HepG2 (cell line): Measurements from ENCODE around the gene MYO3A. TPM values are rescaled to one million over a fixed set of nuclear protein-coding genes. Genes with fewer than 3 reads are reported as not detected.

ENCODE experiments used
- ATAC-seq: fragments of 200-7000 bp; cut with Tn5 transposase; 3 replicates; pipeline ENCODE4 v1.9.1; 2020; ENCODE audit warnings: mild to moderate bottlenecking, moderate library complexity
- BruUV-seq: library from RNA; stranded (reverse); fragments of 400-500 nt; replicated peaks from 2 replicates; lab custom pipeline; 2021; lab: Mats Ljungman, UMichigan
- CTCF ChIA-PET: fragments of 300-600 bp; formaldehyde crosslinking; extraction: SDS; loops from one replicate; lab custom pipeline; 2021; ENCODE audit warnings: low total read pairs, inconsistent platforms, low intra/inter-chr PET ratio; lab: Yijun Ruan, JAX
- POLR2A ChIA-PET: fragments of 350-600 bp; sonication (Branson Sonifier 250); formaldehyde crosslinking; loops from one replicate; lab custom pipeline; 2020; ENCODE audit warnings: antibody characterized with exemption, inconsistent platforms; lab: Yijun Ruan, JAX
- DNase-seq: peaks from one replicate; pipeline ENCODE4 v3.0.0-alpha.2; 2015; ENCODE audit warnings: low spot score
- FAIRE-seq: peaks from 3 replicates; lab custom pipeline; 2011; peaks lifted over from hg19 to GRCh38; lab: Jason Lieb, UNC
- H2AFZ ChIP-seq: one replicate; pipeline ENCODE4 v1.6.1; 2011; ENCODE audit warnings: low read length, inconsistent platforms
- H3K27ac ChIP-seq: fragments of 300-600 bp; 3 replicates; pipeline ENCODE4 v1.8.0; 2011; ENCODE audit warnings: mixed run types, mild to moderate bottlenecking, mixed read lengths, low read length, inconsistent platforms; ENCODE audit not compliant: insufficient read depth; ENCODE audit errors: extremely low read length
- H3K27me3 ChIP-seq, 2 experiments: fragments of 200-600 bp in 1 of 2; 2 replicates in 1 of 2; 3 replicates in 1 of 2; pipeline versions ENCODE4 v1.6.0 to v1.8.0; 2011; ENCODE audit warnings: low read length in 2 of 2, mild to moderate bottlenecking in 2 of 2, moderate library complexity in 2 of 2, inconsistent platforms in 1 of 2; ENCODE audit not compliant: insufficient read depth in 2 of 2, control insufficient read depth in 1 of 2
- H3K36me3 ChIP-seq, 2 experiments: fragments of 200-600 bp in 1 of 2; replicated peaks in 1 of 2; 2 replicates in 1 of 2; 3 replicates in 1 of 2; pipeline versions ENCODE4 v1.5.1 to v1.8.0; 2011; ENCODE audit warnings: low read length in 2 of 2, inconsistent platforms in 1 of 2; ENCODE audit not compliant: insufficient read depth in 2 of 2, control insufficient read depth in 1 of 2
- H3K4me1 ChIP-seq: 2 replicates; pipeline ENCODE4 v1.5.1; 2012; ENCODE audit warnings: low read length, inconsistent platforms; ENCODE audit not compliant: insufficient read depth
- H3K4me2 ChIP-seq: 2 replicates; pipeline ENCODE4 v1.6.0; 2011; ENCODE audit warnings: low read depth, low read length, inconsistent platforms
- H3K4me3 ChIP-seq, 3 experiments: fragments of 200-600 bp in 1 of 3; sonication (generic), shearing (Covaris generic) in 1 of 3; replicated peaks in 1 of 3; 2 replicates each; pipeline ENCODE4 v1.5.1; 2011 to 2016; ENCODE audit warnings: low read length in 3 of 3, inconsistent platforms in 2 of 3, low read depth in 2 of 3, mild to moderate bottlenecking in 2 of 3, control low read depth in 1 of 3, mixed read lengths in 1 of 3; ENCODE audit not compliant: insufficient read depth in 1 of 3
- H3K79me2 ChIP-seq: one replicate; pipeline ENCODE4 v1.6.1; 2011; ENCODE audit warnings: low read length, inconsistent platforms; ENCODE audit not compliant: insufficient read depth
- H3K9ac ChIP-seq: 2 replicates; pipeline ENCODE4 v1.6.0; 2011; ENCODE audit warnings: mild to moderate bottlenecking, low read depth, low read length, inconsistent platforms; ENCODE audit not compliant: insufficient read depth
- H3K9me3 ChIP-seq: 2 replicates; pipeline ENCODE4 v1.5.1; 2012; ENCODE audit warnings: mild to moderate bottlenecking, low read length
- H4K20me1 ChIP-seq: 2 replicates; pipeline ENCODE4 v1.6.0; 2011; ENCODE audit warnings: inconsistent platforms, mild to moderate bottlenecking, low read length, moderate library complexity; ENCODE audit not compliant: insufficient read depth
- FOXA1 ChIP-seq, 2 experiments: fragments of 450-650 bp in 1 of 2; sonication (generic) in 1 of 2; formaldehyde crosslinking in 1 of 2; IDR thresholded peaks; 2 replicates each; pipeline versions ENCODE4 v1.4.0 to v1.6.1; 2016 to 2020; ENCODE audit warnings: missing genetic modification reagents in 1 of 2
- SNAI1 ChIP-seq: sonication (generic); formaldehyde crosslinking; IDR thresholded peaks from 2 replicates; pipeline ENCODE4 v1.5.0; 2020; ENCODE audit warnings: mild to moderate bottlenecking, missing genetic modification reagents, borderline replicate concordance
- TAF15 ChIP-seq: fragments of 200-400 bp; formaldehyde crosslinking; IDR thresholded peaks from one replicate; pipeline ENCODE4 v1.6.1; 2018; ENCODE audit warnings: mild to moderate bottlenecking, low read depth, low read length; ENCODE audit not compliant: poor library complexity, severe bottlenecking
- ZNF282 ChIP-seq: fragments of 450-650 bp; IDR thresholded peaks from 2 replicates; pipeline ENCODE4 v1.6.1; 2018; ENCODE audit not compliant: partially characterized antibody
- WGBS: methylation state at CpG from one replicate; pipeline ENCODE4 v1.1.6; 2017; ENCODE audit warnings: low lambda C conversion rate; 5-methylcytosine and 5-hydroxymethylcytosine counted together
- in situ Hi-C: cut with HindIII; loops from 2 replicates; pipeline ENCODE4 v1.10.0; 2017; ENCODE audit warnings: low pct_unique_long_range_greater_than_20kb; ENCODE audit not compliant: extremely low pct_ligation_motif_present
- intact Hi-C: fragments of 100-400 bp; cut with micrococcal nuclease; formaldehyde crosslinking; loops from one replicate; pipeline ENCODE4 v1.10.0; 2022; ENCODE audit not compliant: unreplicated experiment
- polyA plus RNA-seq, 8 experiments: library from polyadenylated mRNA; depleted of rRNA in 3 of 8; stranded (reverse) in 7 of 8; unstranded in 1 of 8; fragments of >200 nt; fragmentation: Illumina TruSeq in 4 of 8; extraction: Trizol in 4 of 8; gene quantifications; 2 replicates each; pipeline versions ENCODE4 v1.2.1 to v1.2.3, GENCODE V29; 2011 to 2016; ENCODE audit warnings: low read depth in 4 of 8, missing spikeins in 1 of 8, mixed read lengths in 1 of 8; ENCODE audit not compliant: insufficient read depth in 1 of 8
- total RNA-seq, 5 experiments: library from RNA; depleted of rRNA; stranded (reverse); fragments of >200 nt; fragmentation: Illumina TruSeq; extraction: Trizol; gene quantifications; 2 replicates each; pipeline ENCODE4 v1.2.3, GENCODE V29; 2016; ENCODE audit warnings: low read depth in 1 of 5
- TF ChIP-seq, protein P1 (sequence below): sonication (generic); formaldehyde crosslinking; IDR thresholded peaks from 2 replicates; pipeline ENCODE4 v1.9.0; 2021; ENCODE audit warnings: missing genetic modification reagents, borderline replicate concordance
- TF ChIP-seq, protein P2 (sequence below), 2 experiments: fragments of 450-650 bp in 1 of 2; sonication (generic) in 1 of 2; formaldehyde crosslinking in 1 of 2; IDR thresholded peaks; 2 replicates each; pipeline versions ENCODE4 v1.6.1 to v1.8.0; 2016 to 2022; ENCODE audit warnings: antibody characterized with exemption in 1 of 2, mild to moderate bottlenecking in 1 of 2, missing genetic modification reagents in 1 of 2
- TF ChIP-seq, protein P3 (sequence below): sonication (generic); formaldehyde crosslinking; IDR thresholded peaks from 2 replicates; pipeline ENCODE4 v1.4.0; 2020; ENCODE audit warnings: low read depth, missing genetic modification reagents

The MYO3A gene
- total and polyA plus RNA-seq, 2 of the 13 experiments (the other 11 are each of a cell fraction or from before 2014, with no cell fraction given) = not detected

DNA sequence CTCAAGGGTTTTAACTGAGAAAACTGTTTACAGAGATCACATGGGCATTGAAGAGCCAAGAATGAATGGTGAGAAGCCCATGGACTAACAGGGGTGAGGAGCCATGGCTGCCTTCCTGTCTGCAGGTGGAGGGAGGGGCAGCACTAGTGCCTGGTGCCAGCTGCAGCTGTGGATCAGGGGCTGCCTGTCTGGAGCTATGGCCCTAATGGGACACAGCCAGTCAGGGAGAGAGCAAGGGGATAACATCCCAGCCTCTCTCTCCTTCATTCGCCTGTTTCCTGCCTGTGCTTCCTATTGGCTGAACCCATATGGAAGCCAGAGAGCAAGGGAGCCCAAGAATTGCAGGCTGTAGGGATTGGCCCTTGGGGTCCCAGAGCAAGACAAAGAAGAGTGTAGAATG is 156.7 kb downstream of the MYO3A start:
- no peak for FAIRE-seq
- POLR2A ChIA-PET = no interaction called here
- no peak overlapping the region for H3K4me3 ChIP-seq
- H3K9ac ChIP-seq = no peak overlapping the region
- no peak for DNase-seq
- no peak overlapping the region for H2AFZ ChIP-seq
- CTCF ChIA-PET = no interaction called here
- in situ Hi-C loops (no loop called here), intact Hi-C loops (no loop called here)
- H3K4me1 ChIP-seq = no peaks in the 10 kb centered on the region
- no peak overlapping the region for H3K27ac ChIP-seq
- H3K27me3 ChIP-seq = no peaks in the 10 kb centered on the region
- no peak for ATAC-seq
- no peaks in the 10 kb centered on the region for H3K9me3 ChIP-seq
- BruUV-seq = no TSS peak
- no peaks in the 10 kb centered on the region for H3K79me2 ChIP-seq
- H3K4me2 ChIP-seq = no peak overlapping the region
- no peaks in the 10 kb centered on the region for H4K20me1 ChIP-seq
- no peaks in the 10 kb centered on the region for H3K36me3 ChIP-seq
- 8% methylated on average over 1 of the region's 1 CpG for WGBS
- TF ChIP-seq, protein P1, sequence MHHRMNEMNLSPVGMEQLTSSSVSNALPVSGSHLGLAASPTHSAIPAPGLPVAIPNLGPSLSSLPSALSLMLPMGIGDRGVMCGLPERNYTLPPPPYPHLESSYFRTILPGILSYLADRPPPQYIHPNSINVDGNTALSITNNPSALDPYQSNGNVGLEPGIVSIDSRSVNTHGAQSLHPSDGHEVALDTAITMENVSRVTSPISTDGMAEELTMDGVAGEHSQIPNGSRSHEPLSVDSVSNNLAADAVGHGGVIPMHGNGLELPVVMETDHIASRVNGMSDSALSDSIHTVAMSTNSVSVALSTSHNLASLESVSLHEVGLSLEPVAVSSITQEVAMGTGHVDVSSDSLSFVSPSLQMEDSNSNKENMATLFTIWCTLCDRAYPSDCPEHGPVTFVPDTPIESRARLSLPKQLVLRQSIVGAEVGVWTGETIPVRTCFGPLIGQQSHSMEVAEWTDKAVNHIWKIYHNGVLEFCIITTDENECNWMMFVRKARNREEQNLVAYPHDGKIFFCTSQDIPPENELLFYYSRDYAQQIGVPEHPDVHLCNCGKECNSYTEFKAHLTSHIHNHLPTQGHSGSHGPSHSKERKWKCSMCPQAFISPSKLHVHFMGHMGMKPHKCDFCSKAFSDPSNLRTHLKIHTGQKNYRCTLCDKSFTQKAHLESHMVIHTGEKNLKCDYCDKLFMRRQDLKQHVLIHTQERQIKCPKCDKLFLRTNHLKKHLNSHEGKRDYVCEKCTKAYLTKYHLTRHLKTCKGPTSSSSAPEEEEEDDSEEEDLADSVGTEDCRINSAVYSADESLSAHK (CRISPR knock-in tag) = no peak
- TF ChIP-seq FOXA1 (IDR thresholded peaks at IDR 0.05) = no peak
- no peak for TF ChIP-seq FOXA1 (CRISPR knock-in tag; IDR thresholded peaks at IDR 0.05)
- TF ChIP-seq, protein P2, sequence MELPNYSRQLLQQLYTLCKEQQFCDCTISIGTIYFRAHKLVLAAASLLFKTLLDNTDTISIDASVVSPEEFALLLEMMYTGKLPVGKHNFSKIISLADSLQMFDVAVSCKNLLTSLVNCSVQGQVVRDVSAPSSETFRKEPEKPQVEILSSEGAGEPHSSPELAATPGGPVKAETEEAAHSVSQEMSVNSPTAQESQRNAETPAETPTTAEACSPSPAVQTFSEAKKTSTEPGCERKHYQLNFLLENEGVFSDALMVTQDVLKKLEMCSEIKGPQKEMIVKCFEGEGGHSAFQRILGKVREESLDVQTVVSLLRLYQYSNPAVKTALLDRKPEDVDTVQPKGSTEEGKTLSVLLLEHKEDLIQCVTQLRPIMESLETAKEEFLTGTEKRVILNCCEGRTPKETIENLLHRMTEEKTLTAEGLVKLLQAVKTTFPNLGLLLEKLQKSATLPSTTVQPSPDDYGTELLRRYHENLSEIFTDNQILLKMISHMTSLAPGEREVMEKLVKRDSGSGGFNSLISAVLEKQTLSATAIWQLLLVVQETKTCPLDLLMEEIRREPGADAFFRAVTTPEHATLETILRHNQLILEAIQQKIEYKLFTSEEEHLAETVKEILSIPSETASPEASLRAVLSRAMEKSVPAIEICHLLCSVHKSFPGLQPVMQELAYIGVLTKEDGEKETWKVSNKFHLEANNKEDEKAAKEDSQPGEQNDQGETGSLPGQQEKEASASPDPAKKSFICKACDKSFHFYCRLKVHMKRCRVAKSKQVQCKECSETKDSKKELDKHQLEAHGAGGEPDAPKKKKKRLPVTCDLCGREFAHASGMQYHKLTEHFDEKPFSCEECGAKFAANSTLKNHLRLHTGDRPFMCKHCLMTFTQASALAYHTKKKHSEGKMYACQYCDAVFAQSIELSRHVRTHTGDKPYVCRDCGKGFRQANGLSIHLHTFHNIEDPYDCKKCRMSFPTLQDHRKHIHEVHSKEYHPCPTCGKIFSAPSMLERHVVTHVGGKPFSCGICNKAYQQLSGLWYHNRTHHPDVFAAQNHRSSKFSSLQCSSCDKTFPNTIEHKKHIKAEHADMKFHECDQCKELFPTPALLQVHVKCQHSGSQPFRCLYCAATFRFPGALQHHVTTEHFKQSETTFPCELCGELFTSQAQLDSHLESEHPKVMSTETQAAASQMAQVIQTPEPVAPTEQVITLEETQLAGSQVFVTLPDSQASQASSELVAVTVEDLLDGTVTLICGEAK (IDR thresholded peaks at IDR 0.05) = no peak
- TF ChIP-seq, protein P2 (CRISPR knock-in tag; IDR thresholded peaks at IDR 0.05) = no peak
- TF ChIP-seq SNAI1 (CRISPR knock-in tag) = no peak
- TF ChIP-seq ZNF282 = no peak
- TF ChIP-seq TAF15 = no peak
- TF ChIP-seq, protein P3, sequence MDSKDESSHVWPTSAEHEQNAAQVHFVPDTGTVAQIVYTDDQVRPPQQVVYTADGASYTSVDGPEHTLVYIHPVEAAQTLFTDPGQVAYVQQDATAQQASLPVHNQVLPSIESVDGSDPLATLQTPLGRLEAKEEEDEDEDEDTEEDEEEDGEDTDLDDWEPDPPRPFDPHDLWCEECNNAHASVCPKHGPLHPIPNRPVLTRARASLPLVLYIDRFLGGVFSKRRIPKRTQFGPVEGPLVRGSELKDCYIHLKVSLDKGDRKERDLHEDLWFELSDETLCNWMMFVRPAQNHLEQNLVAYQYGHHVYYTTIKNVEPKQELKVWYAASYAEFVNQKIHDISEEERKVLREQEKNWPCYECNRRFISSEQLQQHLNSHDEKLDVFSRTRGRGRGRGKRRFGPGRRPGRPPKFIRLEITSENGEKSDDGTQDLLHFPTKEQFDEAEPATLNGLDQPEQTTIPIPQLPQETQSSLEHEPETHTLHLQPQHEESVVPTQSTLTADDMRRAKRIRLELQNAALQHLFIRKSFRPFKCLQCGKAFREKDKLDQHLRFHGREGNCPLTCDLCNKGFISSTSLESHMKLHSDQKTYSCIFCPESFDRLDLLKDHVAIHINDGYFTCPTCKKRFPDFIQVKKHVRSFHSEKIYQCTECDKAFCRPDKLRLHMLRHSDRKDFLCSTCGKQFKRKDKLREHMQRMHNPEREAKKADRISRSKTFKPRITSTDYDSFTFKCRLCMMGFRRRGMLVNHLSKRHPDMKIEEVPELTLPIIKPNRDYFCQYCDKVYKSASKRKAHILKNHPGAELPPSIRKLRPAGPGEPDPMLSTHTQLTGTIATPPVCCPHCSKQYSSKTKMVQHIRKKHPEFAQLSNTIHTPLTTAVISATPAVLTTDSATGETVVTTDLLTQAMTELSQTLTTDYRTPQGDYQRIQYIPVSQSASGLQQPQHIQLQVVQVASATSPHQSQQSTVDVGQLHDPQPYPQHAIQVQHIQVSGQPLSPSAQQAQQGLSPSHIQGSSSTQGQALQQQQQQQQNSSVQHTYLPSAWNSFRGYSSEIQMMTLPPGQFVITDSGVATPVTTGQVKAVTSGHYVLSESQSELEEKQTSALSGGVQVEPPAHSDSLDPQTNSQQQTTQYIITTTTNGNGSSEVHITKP (CRISPR knock-in tag) = no peak
